Stimulated activated CD4-positive, alpha-beta T cell treated with anti-CD3 and anti-CD28 coated beads, Interleukin-1b, Interleukin-23, amount 100 ng/mL, for 4 hours (primary cell): ENCODE data around the gene RNF220.

Source experiments
- DNase-seq, 2 donors: peaks; one replicate each; pipeline ENCODE4 v3.0.0-alpha.2; 2020; ENCODE audit warnings: low read depth in 2 of 2

The RNF220 gene

DNA sequence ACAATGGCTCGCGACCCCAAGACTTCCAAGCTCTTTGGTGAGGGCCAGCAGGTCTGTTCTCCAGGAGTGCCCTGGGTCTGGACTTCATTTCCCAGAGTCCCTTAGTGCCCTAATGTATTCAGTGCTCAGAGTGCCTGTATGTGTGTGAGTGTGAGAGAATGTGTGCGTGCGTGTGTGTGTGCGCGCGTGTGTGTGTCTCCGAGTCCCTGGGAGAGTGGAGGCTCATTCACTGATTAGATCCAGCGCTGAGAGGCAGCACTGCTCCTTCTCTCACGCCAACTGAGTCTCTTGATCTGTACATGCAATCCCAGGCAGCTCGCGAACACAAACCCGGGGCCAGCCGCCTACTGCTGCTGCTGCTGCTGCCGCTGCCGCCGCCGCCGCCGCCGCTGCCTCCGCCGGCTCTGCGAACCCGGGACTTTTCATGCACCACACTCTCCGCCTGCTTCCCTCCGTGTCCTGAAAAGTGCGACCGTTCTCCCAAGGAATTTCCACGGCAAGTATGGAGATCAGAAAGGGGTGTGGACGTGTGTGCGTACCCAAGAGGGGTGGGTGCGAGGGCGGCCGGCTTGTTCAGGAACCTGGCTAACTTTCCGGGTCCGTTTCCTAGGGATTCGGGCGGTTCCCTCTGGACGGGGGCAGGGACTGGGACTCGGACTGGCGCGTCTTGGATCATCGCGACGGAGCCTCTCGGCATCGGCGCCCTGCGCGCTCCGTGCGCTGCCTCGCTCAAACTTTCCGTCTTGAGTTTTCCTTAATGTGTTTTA is at the start of gene RNF220:
Gene RNF220 (plus strand): TSS at position 225 of the 767 bp plus-strand sequence.
- peak in 1 of 2 donors; percentile 34 for DNase-seq

DNA sequence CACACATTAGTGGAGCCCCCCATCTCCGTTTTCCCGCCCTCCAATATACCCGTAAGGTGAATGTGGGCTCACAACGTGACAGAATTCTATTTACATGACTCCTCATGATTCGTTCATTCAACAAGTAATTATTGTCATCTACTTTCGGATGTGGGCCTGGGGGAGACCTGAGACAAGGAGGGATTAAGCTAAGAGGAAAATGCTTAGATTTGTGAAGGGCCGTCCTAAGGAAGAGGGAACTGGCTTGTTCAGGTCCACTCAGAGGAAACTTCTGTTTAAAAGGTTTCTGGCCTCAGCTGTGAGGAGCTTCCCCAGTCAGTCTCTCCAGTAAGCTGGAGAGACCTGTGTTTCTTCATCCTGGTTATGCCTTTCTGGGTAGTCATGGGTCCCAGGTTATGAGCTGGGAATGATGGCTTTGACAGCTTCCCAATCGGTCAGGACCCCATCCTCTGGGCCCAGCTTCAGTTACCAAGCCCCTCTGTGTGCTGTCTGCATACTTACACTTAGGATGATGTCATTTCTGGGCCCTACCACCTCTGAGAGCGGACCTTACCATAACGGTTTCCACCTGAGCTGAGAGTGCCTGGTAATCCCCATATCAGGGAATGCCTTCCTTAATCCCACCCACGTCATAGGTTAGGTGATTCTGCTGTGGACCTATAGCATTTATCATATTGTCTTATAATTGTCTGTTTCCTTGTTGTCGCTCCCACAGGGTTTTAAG is 49.3 kb upstream of the RNF220 start:
- no peak for DNase-seq

DNA sequence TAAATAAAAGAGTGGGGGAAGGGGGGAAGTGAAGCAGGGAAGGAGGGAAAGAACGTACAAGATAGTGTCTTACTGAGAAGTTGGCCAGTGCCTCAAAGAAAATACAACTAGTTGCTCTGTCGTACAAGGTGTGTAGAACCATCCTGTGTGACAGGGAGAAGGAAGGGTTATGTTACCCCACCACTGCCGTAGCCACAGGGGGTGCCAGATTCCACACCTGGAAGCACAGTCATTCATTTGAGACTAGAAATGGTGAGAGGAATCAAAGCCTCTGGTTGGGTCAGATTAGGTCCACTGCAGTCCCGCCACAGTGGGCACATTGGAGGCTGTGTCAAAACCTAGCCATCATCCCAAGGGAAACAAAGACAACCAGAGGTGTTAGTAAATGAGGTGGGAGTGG is 47.3 kb upstream of the RNF220 start:
- DNase-seq = no peak

DNA sequence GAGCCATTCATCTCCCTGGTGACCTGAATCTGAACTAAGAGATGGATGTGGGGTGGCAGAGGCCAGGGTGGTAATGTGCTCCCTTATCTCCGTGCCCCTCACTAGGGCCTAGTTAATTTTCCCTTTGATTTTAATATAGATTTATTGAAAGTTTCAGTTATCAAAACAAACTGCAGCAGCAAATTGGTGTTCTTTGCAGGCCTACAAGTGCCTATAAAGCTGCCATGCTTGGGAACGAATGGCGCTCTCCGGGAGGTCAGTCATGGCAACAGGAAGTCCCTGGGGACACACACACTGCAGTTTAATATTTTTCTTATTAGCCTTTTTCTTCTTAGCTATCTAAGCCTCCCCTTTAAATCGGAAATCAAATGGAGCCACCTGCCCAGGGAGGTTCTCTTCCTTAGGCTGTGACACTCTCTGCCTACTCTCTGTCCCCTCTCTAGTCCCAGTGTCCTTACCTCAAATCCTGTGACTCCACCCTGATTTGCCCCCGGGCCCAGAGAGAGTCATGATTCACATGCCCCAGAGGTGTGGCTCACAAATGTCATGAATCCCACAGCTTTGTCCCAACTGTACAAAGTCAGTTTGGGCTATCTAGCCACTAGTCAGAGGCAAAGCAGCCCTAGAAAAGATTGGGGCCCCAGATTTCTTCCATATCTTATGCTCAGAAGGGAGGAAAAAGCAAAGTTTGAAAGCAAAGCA is 45.7 kb upstream of the RNF220 start:
- DNase-seq = no peak

DNA sequence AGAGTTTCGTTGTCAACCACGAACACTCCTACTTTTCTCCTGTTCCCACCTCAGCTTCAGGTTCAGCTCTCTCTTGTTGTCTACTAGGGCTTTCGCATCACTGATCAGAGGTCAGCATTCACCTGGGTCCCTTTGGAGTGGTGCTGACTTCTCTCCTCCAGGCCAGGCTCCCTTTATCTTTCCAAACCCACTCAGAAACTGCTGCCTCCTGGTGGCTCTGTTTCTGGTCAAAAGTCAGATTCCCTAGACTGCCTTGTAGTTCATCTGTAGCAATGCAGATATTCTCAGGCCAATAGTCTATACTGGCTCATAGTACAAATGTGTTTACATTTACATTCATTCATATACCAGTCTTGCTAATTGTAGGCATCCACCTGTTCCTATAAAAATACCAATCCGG is 43.6 kb upstream of the RNF220 start:
- no peak for DNase-seq

DNA sequence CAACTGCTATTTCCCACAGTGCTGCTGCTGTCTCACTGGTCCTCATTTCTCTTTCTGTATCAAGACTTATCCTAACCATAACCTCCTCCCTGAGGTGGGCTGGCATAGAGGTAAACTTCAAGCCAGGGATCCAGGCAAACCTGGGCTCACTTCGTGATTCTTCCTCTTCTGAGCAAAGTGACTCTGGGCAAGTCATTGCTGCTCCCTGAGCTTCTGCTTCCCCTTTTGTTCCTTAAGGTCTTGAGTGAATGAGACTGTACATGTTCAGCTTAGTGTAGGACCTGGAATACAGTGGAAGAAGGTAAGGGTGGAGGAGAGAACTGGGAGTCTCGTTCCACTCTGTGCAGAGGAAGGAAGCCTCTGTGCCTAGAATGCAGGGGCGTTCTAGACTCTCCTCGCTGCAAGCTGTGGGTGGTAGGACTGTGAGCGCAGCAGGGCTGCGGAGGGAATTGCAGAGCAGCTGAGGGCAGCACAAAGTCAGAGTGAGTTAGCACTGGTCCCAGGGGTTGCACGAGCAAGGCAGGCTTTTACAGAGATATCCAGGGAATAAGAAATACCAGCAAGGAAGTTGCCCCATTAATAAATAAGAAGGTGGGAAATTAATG is 38.6 kb upstream of the RNF220 start:
- DNase-seq = no peak

DNA sequence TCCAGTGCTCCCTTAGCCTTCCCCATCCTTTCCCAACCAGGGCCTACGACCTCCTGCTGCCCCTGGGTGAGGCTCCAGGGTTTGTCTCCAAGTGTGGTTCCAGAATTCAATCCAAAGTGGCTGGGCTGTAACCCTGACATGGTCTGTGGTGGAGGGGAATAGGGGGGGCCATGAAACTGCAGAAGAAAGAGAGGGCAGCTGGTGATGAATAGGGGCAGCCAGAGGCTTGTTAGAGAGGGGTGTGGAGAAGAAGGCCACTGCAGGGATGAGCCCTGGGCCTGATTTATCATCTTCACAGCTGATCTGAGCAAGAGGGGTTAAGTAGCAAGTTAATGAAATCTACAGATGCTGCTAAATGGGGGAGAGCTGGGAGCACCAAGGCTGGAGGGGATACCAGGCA is 37.1 kb upstream of the RNF220 start:
- no peak for DNase-seq

DNA sequence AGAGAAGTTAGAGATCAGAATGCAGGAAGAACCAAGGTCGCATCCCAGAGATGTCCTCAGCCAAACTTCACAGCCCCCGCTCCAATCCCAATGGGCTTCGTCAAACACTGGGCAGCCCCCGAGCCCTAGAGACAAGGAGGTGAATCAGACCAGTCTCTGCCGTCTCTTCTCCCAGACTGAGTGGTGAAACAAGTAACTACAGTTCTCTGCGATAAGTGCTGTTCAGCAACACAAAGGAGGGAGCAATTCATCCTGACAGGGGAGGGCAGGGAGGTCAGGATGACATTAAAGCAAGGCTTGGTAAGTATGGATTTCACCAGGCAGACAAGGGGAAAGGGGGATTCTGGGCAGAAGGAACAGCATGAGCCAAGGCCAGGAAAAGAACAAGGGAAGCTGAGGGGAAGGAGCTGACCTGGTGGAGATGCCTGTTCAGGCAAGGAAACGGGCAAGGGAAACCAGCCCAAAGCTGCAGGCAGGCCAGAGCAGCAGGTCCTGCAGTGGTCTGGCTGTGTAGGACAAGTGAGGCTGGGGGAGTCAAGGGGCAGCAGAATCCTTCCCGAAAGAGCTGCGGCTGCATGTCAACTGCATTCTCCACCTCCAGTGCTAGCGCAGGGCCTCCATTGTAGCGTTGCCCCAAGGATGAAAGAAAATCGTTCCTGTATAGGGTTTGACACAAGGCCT is 36.4 kb upstream of the RNF220 start:
- no peak for DNase-seq

DNA sequence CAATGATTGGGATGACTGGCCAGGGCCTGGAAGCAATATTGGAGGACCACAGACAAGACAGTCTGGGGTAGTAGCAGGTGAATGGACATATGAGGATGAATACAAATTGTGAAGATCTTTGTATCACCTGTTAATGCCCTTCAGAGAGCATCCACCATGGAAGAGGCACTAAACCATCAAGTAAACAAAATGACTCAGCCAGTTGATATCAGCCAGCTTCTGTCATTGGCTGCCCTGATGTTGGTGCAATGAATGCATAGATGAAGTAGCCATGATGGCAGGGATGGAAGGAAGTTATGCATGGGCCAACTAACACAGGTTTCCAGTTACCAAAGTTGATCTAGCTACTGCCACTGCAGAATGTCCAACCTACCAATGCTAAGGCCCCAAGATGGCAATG is 33.8 kb upstream of the RNF220 start:
- no peak for DNase-seq

DNA sequence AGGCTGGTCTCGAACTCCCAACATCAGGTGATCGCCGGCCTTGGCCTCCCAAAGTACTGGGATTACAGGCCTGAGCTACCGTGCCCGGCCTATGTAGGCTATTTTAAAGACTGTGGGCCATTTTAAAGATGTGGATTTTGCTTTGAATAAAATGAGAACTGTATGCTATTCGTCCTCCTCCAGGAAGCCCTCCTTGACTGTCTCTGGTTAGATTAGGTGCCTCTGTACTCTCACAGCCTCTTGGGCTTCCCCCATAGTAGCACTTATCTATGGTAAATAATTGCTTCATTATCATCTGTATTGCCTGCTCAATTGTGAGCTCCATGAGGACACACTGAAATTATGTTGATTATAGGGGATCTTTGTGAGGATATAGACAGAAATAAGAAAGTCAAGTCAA is 29.5 kb upstream of the RNF220 start:
- DNase-seq = no peak

DNA sequence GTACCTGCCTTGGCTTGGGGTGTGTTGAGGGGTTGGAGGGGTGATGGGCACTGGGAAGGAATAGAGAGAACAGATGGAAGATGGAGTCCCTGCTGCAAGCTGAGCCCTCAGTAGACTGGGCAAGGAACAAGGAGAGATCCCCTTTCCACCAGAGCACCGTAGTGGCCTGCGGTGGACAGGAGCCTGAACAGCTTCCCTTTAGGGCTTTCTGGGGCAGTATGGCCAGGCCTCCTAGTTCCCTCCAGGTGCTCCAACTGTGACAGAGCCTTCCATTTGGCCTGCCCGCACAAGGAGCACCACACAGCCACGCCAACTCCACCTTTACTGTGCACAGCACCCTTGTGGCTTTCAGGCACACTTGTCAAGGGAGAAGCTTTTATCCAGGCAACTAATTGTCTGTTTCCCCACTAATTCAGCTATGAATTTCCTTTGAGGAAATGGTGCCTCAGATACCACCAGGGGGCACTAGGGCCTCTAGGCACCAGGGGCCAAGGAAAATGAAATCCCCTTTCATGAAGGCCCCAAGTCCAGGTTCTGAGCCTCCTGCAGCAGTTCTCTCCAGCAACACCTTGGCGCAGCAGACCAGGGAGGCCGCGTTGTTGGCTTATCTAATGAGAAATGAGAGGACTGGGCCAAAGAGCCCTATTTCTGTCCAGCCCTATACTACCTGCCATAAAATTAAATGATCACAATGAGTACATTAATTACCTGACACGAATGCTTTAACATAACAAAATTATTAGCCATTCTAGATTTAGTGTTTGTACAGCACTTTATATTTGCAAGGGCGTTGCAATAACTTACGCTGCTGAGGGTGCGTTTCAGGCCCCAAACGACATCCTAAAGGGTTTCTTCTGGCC is 26.9 kb upstream of the RNF220 start:
- peak; percentile 14 to 15 for DNase-seq

DNA sequence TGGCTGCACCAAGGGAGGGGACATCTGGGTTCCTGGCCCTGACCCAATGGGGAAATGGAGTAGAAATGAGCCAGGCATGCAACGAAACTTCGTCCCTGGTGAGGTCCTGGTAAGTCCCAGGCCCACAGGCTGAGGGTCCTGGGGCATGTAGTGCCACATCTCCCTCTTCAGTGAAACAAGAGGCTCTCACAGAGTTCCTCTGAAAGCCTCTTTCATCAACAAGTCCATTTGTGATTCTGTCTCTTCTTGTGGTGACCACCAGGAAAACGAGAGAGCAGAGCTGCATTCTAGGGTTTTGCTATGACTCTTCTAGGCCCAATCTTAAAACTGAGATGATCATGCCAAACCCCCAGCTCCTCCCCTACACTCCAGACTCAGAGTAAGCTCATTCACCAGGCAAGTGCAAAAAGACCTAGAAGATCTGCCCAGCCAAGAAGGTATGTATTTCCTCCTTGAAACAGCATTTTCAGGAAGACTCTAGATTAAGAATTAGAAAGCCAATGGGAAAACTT is 24.3 kb upstream of the RNF220 start:
- no peak for DNase-seq

DNA sequence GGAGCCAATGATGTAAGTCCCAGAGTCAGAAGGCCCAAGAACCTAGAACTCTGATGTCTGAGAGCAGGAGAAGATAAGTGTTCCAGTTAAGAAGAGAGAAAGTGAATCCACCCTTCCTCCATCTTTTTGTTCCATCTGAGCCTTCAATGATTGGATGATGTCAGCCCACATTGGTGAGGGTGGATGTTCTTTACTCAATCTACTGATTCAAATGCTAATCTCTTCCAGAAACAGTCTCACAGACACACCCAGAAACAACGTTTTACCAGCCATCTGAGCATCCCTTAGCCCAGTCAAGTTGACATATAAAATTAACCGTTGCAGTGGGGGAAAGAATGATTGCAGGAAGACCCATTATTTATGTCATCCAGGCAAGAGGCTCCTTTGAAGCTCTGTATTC is 16.5 kb upstream of the RNF220 start:
- no peak for DNase-seq

DNA sequence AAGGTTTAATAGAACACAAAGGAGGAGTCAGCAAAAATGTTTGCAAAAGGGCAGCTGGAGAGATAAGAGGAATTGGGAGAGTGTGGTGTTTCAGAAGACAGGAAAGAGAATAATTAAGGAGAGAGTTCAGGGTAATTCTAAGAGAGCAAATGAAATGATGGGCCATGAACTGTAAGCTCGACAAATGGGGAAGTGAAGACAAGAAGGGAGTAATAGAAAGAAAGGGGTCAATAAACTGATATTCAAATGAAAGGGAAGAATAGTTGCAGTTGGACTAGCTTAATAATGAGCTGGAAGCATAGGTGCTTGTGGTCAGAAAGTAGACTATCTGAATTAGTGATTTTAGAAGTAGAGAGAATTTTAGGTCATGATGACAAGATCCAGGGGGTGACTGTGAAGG is 15.6 kb upstream of the RNF220 start:
- no peak for DNase-seq

DNA sequence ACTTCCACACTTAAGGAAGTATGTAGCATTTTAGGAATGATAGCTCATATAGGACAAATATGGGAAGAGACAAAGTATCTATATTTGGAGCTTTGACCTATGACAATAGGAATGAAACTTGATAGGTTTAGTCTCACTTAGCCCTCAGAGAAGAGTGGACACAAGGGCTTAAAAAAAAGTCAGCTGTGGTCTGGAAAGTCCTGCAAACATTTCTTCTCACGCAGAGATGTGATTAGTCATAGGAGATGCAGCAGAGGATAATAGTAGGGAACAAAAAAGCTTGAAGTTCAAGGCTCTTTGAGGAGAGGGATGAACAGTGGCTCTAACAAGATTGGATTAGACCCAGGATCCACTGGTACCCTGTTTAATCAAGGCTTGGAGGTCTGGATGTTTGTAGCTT is 14.8 kb upstream of the RNF220 start:
- DNase-seq = no peak

DNA sequence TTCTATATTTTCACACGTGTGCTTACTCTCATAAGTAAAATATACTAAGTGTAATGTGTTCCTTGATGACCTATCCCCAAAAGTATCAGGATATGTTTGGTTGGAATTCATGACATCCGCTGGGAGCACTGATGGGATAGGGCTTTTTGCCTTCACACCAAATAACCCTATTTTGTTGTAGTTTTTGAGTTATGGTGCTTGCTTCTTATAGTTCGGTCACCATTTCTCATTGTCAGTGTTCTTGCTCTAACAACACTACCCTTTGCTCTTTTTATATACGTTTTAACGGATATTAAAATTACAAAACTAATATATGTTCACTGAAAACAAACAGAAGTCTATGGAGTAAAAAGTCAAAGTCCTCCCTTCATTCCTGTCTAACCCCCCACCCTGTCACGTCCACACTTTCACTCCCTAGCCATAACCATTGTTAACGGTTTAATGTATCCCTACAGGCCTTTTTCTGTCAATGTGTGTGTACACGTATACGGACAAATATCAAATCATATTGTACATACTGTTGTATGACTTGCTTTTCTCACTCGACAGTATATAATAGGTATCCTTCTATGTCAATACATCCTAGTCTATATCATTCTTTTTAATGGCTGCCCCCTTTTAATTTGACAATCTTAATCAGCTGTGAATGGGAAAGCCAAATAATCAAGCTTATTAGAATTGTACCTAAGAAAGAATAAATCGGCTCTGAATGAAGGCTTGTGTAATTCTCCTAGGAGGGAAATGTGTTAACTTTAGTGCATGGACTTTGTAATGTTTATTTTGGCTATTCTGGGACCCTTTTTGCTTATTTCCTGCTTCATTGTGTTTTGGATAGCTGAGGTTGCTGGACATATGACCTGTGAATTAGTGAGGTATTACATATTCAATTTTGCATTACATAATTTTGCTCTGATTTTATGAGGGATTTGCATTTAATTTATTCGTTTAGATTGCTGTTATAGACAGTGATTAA is 3.5 kb upstream of the RNF220 start:
- no peak for DNase-seq

DNA sequence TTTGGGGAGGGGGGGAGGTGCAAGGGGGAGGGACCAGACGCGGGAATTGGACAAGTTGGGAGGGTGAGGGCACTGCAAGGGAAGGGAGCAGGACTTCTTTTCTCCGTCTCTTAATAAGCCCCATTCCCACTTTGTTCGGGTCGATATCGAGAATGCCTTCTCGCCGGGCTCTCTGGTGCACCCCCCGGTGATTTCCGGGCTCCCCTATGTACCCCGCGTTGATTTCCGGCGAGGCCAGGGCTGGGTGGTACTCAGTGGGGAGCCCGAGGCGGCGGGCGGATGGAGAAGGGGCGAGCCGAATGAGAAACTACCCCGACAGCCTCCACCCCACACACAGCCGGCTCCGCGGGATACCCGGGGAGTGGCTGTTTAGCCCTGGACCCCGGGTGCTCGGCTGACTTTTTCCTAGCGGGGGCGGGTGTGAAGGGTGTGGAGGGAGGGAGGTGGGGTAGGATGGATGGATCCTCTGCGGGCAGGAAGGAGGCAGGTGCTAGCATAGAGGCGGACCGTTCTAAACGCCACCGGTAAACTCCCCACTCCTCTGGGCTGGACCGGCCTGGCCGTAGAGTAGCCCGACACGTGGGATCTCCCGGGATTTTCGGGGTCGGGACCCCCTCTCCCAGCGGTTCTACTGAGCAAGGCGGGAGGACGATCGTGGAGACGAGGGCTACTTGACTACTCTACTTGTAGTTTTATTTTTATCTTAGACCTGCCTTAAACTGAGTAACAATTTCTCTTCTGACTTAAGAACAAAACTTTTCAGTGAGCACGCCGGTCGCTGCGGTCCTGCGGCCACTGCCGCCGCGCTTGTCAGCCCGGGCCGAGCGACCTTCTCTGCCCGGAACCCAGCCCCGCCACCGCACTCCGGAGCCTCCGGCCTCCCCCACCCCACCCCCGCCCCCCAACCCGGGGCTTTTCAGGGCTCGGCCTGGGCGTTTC is 1.0 kb downstream of the RNF220 start:
- DNase-seq = no peak

DNA sequence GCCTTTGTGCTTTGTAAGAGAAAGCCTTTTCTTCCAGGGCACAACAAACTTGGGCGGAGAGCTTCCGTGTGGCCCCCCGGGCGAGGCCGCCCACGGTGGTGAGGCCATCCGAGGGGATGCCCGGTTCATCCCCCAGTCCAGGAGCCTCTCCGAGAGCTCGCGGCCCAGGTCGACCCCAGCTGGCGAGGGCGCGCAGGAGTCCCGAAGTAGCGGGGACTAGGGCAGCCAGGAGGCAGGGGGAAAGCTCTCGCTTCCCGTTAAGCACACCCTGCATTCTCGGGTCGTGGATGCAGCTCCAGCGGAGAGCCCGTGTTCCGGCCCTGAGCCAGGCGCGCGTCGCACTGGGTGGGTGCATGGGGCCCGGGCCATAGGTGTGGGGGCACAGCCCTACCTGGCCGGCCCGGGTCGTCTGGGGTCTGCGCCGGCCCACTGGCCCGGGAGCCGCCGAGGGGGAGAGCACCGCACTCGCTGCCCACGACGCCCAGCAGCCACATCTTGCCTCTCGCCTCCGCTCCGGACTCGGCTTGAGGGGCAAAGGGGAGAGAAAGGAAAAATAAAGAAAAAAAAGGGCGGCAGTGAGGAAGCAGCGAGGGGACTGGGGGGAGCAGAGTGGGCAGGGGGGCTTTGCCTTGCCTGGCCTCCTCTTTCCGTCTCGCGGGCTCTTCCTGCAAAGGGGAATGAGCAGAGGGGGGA is 1.8 kb downstream of the RNF220 start:
- no peak for DNase-seq
